GM20000 (cell line): ENCODE data around the gene LMX1B.

Source experiments
- DNase-seq: peaks from one replicate; pipeline ENCODE4 v3.0.0; 2012; ENCODE audit warnings: low spot score
- CTCF ChIP-seq: IDR thresholded peaks from 2 replicates; pipeline ENCODE4 v1.5.1; 2012; ENCODE audit warnings: mild to moderate bottlenecking, control low read depth; ENCODE audit errors: extremely low read depth, missing control alignments

The LMX1B gene

GRCh38 chr9:126692759-126693427, 79.2 kb downstream of the LMX1B start:
- TF ChIP-seq CTCF = no peak
- no peak for DNase-seq

GRCh38 chr9:126693428-126693944, 79.8 kb downstream of the LMX1B start:
- no peak for TF ChIP-seq CTCF
- DNase-seq = no peak

DNA sequence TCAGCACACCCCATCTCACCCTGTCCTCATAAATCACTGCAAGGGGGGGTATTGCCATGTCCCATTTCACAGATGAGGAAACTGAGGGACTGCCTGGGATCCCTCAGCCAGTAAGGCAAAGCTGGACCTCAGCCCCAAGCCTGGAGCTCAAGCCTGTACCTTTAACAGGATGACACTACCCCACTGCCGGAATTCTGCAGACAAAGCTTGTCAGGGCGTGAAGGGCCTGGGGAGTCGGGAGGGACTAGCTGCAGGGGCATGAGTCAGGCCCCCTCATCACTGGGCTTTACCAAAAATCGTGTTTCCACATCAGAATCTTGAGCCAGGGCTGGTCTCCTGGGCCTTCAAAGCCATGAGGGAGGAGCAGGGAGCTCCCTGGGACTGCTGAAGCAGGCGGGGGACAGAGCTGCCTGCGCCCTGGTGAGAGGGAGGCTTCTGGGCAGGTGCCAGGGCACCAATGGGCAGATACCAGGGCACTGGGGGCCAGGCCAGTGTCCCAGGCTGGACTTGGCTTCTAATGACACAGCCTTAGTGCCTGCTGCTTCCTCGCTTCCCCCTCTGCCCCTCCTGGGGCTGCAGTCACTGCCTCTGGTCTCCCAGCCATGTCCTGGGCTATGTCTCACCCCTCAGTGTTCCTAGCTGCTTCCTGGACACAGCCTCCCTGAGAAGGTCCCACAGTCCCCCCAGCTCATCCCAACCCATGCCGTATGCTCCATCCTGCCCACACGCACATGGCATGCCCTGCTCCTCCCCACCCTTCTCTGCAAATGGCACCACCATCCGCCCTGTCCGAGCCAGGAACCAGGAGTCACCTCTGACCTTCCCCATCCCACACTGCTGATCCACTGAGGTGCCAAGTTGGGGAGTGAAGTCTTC, 80.7 kb downstream of the LMX1B start:
- DNase-seq = no peak
- no peak for TF ChIP-seq CTCF

DNA sequence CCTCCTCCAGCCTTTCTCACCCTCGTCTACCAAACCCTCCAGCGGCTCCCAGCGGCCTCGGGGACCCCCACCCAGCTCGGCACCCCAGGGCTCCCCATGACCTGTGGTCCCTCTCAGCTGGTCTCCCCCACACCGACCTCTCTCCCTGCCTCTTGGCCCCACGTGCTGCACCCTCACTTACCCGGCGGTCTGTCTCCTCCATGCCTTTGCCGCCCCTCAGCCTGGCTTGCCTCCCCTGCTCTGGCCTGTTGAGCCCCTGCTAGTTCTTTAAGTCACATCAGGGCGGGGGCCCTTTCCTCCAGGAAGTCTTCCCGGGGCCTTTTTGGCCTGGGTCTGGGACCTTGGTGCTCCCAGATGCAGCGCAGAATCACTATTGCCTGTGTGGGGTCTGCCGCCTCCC, 81.5 kb downstream of the LMX1B start:
- no peak for TF ChIP-seq CTCF
- no peak for DNase-seq

- DNase-seq = no peak
- TF ChIP-seq CTCF = no peak
Observed at GRCh38 chr9:126695701-126696400, 82.1 kb downstream of the LMX1B start.

- DNase-seq = no peak
- no peak for TF ChIP-seq CTCF
Observed at GRCh38 chr9:126696401-126697145, 82.8 kb downstream of the LMX1B start.
